ENCODE measurements around the gene LIX1L.

LIX1L gene

GRCh38 chr1:145962157-145963102, 4.6 kb upstream of the LIX1L start:
- no peak for DNase-seq

GRCh38 chr1:145961425-145962156, 3.8 kb upstream of the LIX1L start:
- DNase-seq = no peak

GRCh38 chr1:145961109-145961424, 3.2 kb upstream of the LIX1L start:
- no peak for DNase-seq

- DNase-seq = peak; percentile 29
Observed at GRCh38 chr1:145960468-145961108, 2.8 kb upstream of the LIX1L start.

GRCh38 chr1:145959957-145960467, 2.2 kb upstream of the LIX1L start:
- DNase-seq = no peak

- no peak for DNase-seq
Observed at GRCh38 chr1:145959333-145959732, 1.5 kb upstream of the LIX1L start.

- DNase-seq = no peak
Observed at GRCh38 chr1:145958734-145959133, 917 bp upstream of the LIX1L start.

- no peak for DNase-seq
Observed at GRCh38 chr1:145956781-145957442, 905 bp downstream of the LIX1L start.

GRCh38 chr1:145956361-145956760, 1.5 kb downstream of the LIX1L start:
- DNase-seq = no peak

- DNase-seq = no peak
Observed at GRCh38 chr1:145955436-145955835, 2.4 kb downstream of the LIX1L start.

GRCh38 chr1:145953861-145954260, 4.0 kb downstream of the LIX1L start:
- no peak for DNase-seq

- DNase-seq = no peak
Observed at GRCh38 chr1:145952903-145953302, 4.9 kb downstream of the LIX1L start.

GRCh38 chr1:145951526-145951925, 6.3 kb downstream of the LIX1L start:
- DNase-seq = no peak

GRCh38 chr1:145949219-145949618, 8.6 kb downstream of the LIX1L start:
- DNase-seq = no peak

- DNase-seq = no peak
Observed at GRCh38 chr1:145947551-145947950, 10.3 kb downstream of the LIX1L start.

- DNase-seq = no peak
Observed at GRCh38 chr1:145946477-145946986, 11.3 kb downstream of the LIX1L start.

GRCh38 chr1:145944532-145944931, 13.3 kb downstream of the LIX1L start:
- DNase-seq = no peak

GRCh38 chr1:145942871-145943270, 14.9 kb downstream of the LIX1L start:
- no peak for DNase-seq

GRCh38 chr1:145942405-145942804, 15.4 kb downstream of the LIX1L start:
- no peak for DNase-seq

- DNase-seq = no peak
Observed at GRCh38 chr1:145937436-145937835, 20.4 kb downstream of the LIX1L start.

- DNase-seq = no peak
Observed at GRCh38 chr1:145936247-145936646, 21.6 kb downstream of the LIX1L start.

GRCh38 chr1:145935708-145936107, 22.1 kb downstream of the LIX1L start:
- DNase-seq = no peak

- peak; percentile 77 for DNase-seq
Observed at GRCh38 chr1:145932522-145933009, 25.3 kb downstream of the LIX1L start.
